Nephron (organoid): Measurements from ENCODE around the gene CDHR1.

Experiments used
- H3K27ac Mint-ChIP-seq, 3 experiments: 2 replicates each; pipeline ENCODE4 v1.8.0; 2020; ENCODE audit warnings: mixed read lengths in 3 of 3, mild to moderate bottlenecking in 2 of 3, moderate library complexity in 1 of 3
- H3K27me3 Mint-ChIP-seq: 2 replicates; pipeline ENCODE4 v1.8.0; 2021; ENCODE audit warnings: low read depth, mild to moderate bottlenecking, moderate library complexity, mixed read lengths
- H3K36me3 Mint-ChIP-seq: 2 replicates; pipeline ENCODE4 v1.8.0; 2020; ENCODE audit warnings: low read depth, mixed read lengths
- H3K4me1 Mint-ChIP-seq: 2 replicates; pipeline ENCODE4 v1.8.0; 2020; ENCODE audit warnings: mixed read lengths
- H3K4me3 Mint-ChIP-seq, 3 experiments: 2 replicates each; pipeline ENCODE4 v1.8.0; 2020; ENCODE audit warnings: mild to moderate bottlenecking in 3 of 3, mixed read lengths in 3 of 3, moderate library complexity in 2 of 3
- H3K9me3 Mint-ChIP-seq: 2 replicates; pipeline ENCODE4 v1.8.0; 2020; ENCODE audit warnings: mixed read lengths
- CTCF ChIP-seq, 3 experiments: fragments of 200-600 bp; sonication (generic); IDR thresholded peaks; one replicate each; pipeline ENCODE4 v1.5.0; 2021; ENCODE audit warnings: antibody characterized with exemption in 3 of 3; ENCODE audit not compliant: unreplicated experiment in 3 of 3

CDHR1 gene

GRCh38 chr10:84267503-84268126, 73.3 kb downstream of the CDHR1 start:
- peaks cover 9% of the 10 kb centered on the region for H3K4me1 Mint-ChIP-seq
- no peak overlapping the region for H3K27ac Mint-ChIP-seq
- H3K4me3 Mint-ChIP-seq, result no peak overlapping the region
- TF ChIP-seq CTCF (IDR thresholded peaks at IDR 0.05; ENCODE audit: unreplicated experiment in 3 of 3), result no peak
- no peaks in the 10 kb centered on the region for H3K9me3 Mint-ChIP-seq
- H3K27me3 Mint-ChIP-seq, result peaks cover 31% of the 10 kb centered on the region
- no peaks in the 10 kb centered on the region for H3K36me3 Mint-ChIP-seq

GRCh38 chr10:84269162-84269561, 74.8 kb downstream of the CDHR1 start:
- peaks cover 9% of the 10 kb centered on the region for H3K4me1 Mint-ChIP-seq
- H3K4me3 Mint-ChIP-seq, result no peak overlapping the region
- H3K9me3 Mint-ChIP-seq, result no peaks in the 10 kb centered on the region
- peaks cover 19% of the 10 kb centered on the region for H3K27me3 Mint-ChIP-seq
- H3K27ac Mint-ChIP-seq, result no peak overlapping the region
- TF ChIP-seq CTCF (IDR thresholded peaks at IDR 0.05; ENCODE audit: unreplicated experiment in 3 of 3), result no peak
- no peaks in the 10 kb centered on the region for H3K36me3 Mint-ChIP-seq
